Cardiac muscle cell (in vitro differentiated cells and primary cell): Measurements from ENCODE around the gene ACE. TPM values are rescaled to one million over a fixed set of nuclear protein-coding genes. Genes with fewer than 3 reads are reported as not detected.
A peak's percentile ranks its signal among the peaks of the same experiment; 100 is the strongest.

Experiments
- DNase-seq, 2 donors: peaks; one replicate each; pipeline versions ENCODE4 v3.0.0 to v3.0.0-alpha.2; 2010 to 2017; ENCODE audit warnings: low read depth in 1 of 2, low spot score in 1 of 2
- H3K27ac ChIP-seq: fragments of 200-600 bp; sonication (generic); 2 replicates; pipeline ENCODE4 v1.5.1; 2016
- H3K27me3 ChIP-seq: fragments of 200-600 bp; sonication (generic); 2 replicates; pipeline ENCODE4 v1.6.0; 2016; ENCODE audit warnings: control low read depth
- H3K36me3 ChIP-seq: fragments of 200-600 bp; sonication (generic); 2 replicates; pipeline ENCODE4 v1.5.1; 2016; ENCODE audit warnings: control low read depth
- H3K4me1 ChIP-seq: fragments of 200-600 bp; sonication (generic); 2 replicates; pipeline ENCODE4 v1.8.1; 2017; ENCODE audit warnings: low read depth, mild to moderate bottlenecking, mixed run types
- H3K4me3 ChIP-seq: fragments of 200-600 bp; sonication (generic); 2 replicates; pipeline ENCODE4 v1.5.1; 2016; ENCODE audit warnings: mild to moderate bottlenecking
- H3K9me3 ChIP-seq: fragments of 200-600 bp; sonication (generic); 2 replicates; pipeline ENCODE4 v1.5.1; 2017; ENCODE audit warnings: low read depth, mild to moderate bottlenecking, control low read depth
- polyA plus RNA-seq: library from polyadenylated mRNA; unstranded; fragments of >200 nt; fragmentation: Nextera tagmentation; extraction: Ambion mirVana; gene quantifications from 2 replicates; pipeline ENCODE4 v1.2.1, GENCODE V29; 2016
- total RNA-seq: library from RNA; depleted of rRNA; stranded (reverse); fragments of >200 nt; gene quantifications from 2 replicates; pipeline ENCODE4 v1.2.3, GENCODE V29; 2016
- TF ChIP-seq, protein P1 (sequence below): IDR thresholded peaks from 2 replicates; pipeline ENCODE4 v1.5.1; 2012; ENCODE audit warnings: low read depth, mild to moderate bottlenecking, low read length

Gene ACE
- total and polyA plus RNA-seq, 2 experiments from 2014 or later = 1.8 to 3.2 TPM

DNA sequence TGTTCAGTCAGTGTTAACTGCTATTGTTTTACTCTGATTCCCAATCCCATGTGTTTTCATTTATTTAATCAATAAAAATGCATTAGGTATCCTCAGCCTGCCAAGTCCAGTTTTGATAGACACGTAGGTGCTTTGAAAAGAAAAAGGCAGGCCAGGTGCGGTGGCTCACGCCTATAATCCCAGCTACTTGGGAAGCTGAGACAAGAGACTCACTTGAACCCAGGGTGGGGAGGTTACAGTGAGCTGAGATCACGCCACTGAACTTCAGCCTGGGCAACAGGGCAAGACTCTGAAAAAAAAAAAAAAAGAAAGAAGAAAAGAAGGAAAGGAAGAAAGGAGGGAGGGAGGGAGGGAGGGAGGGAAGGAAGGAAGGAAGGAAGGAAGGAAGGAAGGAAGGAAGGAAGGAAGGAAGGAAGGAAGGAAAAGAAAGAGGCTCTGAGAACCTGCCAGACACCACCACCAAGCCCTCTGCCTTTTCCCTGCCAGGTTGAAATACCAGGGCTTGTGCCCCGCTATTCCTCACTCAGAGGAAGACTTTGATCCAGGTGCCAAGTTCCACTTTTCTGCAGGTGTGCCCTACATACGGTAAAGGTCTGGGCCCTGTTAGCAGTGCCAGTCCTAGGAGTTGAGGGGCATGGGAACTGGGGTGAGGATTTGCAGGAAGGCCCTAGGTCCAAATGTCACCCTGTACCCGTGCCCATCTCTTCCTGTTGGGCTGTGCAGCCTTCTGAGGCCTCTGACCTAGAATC is 36.2 kb downstream of the ACE start:
- no peaks in the 10 kb centered on the region for H3K4me1 ChIP-seq
- TF ChIP-seq, protein P1, sequence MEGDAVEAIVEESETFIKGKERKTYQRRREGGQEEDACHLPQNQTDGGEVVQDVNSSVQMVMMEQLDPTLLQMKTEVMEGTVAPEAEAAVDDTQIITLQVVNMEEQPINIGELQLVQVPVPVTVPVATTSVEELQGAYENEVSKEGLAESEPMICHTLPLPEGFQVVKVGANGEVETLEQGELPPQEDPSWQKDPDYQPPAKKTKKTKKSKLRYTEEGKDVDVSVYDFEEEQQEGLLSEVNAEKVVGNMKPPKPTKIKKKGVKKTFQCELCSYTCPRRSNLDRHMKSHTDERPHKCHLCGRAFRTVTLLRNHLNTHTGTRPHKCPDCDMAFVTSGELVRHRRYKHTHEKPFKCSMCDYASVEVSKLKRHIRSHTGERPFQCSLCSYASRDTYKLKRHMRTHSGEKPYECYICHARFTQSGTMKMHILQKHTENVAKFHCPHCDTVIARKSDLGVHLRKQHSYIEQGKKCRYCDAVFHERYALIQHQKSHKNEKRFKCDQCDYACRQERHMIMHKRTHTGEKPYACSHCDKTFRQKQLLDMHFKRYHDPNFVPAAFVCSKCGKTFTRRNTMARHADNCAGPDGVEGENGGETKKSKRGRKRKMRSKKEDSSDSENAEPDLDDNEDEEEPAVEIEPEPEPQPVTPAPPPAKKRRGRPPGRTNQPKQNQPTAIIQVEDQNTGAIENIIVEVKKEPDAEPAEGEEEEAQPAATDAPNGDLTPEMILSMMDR = no peak

DNA sequence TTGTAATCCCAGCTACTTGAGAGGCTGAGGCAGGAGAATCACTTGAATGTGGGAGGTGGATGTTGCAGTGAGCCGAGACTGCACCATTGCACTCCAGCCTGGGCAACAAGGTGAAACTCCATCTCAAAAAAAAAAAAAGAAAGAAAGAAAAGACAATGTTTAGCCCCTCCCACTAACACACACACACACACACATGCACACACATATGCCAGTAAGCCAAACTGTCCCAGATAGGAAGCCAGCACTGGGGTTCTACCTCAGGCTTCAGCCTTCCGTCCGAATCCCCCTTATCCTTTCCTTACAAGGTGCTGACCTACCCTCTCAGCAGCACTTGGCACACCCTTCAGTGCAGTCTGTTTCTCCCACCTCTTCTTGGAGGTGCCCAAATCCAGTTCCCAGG is 37.6 kb downstream of the ACE start:
- no peak overlapping the region for H3K27ac ChIP-seq
- no peaks in the 10 kb centered on the region for H3K36me3 ChIP-seq
- no peaks in the 10 kb centered on the region for H3K9me3 ChIP-seq
- no peak overlapping the region for H3K4me3 ChIP-seq
- no peak for DNase-seq
- H3K4me1 ChIP-seq = no peaks in the 10 kb centered on the region
- TF ChIP-seq, protein P1 = no peak
- H3K27me3 ChIP-seq = no peaks in the 10 kb centered on the region

More for the DNA sequence above, 36.2 kb downstream of the ACE start:
- no peak for DNase-seq
- H3K27me3 ChIP-seq = no peaks in the 10 kb centered on the region
- H3K36me3 ChIP-seq = no peaks in the 10 kb centered on the region
- H3K9me3 ChIP-seq = no peaks in the 10 kb centered on the region
- H3K27ac ChIP-seq = no peak overlapping the region
- H3K4me3 ChIP-seq = no peak overlapping the region

DNA sequence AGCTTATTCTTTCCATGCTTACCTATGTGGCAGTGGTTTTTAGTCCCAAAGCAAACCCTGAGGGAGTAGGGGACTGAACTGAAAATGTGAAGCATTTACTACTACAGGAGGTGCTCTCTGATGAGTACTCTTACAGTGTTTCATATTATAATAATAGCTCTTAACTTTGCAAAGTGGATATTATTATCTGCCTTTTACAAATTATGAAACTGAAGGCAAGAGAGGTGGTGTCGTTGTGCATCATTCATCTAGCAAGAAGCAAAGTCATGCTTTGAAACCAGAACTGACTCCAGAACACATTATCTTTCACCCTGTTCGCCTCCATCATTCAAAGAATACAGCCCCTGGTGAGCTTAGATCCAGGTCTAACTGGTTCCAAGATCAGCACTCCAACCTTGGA is 38.1 kb downstream of the ACE start:
- H3K4me3 ChIP-seq = no peak overlapping the region
- no peak overlapping the region for H3K27ac ChIP-seq
- no peaks in the 10 kb centered on the region for H3K9me3 ChIP-seq
- DNase-seq = no peak
- no peaks in the 10 kb centered on the region for H3K36me3 ChIP-seq
- H3K4me1 ChIP-seq = no peaks in the 10 kb centered on the region
- H3K27me3 ChIP-seq = no peaks in the 10 kb centered on the region
- TF ChIP-seq, protein P1 = no peak

GRCh38 chr17:63515426-63515825 is 38.6 kb downstream of the ACE start:
- no peaks in the 10 kb centered on the region for H3K4me1 ChIP-seq
- no peaks in the 10 kb centered on the region for H3K27me3 ChIP-seq
- H3K4me3 ChIP-seq = no peak overlapping the region
- H3K27ac ChIP-seq = no peak overlapping the region
- no peaks in the 10 kb centered on the region for H3K36me3 ChIP-seq
- TF ChIP-seq, protein P1 = no peak
- no peaks in the 10 kb centered on the region for H3K9me3 ChIP-seq
- DNase-seq = no peak

GRCh38 chr17:63516910-63517824 is 40.3 kb downstream of the ACE start:
- TF ChIP-seq, protein P1 = no peak
- Histone ChIP-seq H3K27me3 (peaks cover 3% of the 10 kb centered on the region), H3K27ac (no peak overlapping the region), H3K36me3 (no peaks in the 10 kb centered on the region), H3K9me3 (no peaks in the 10 kb centered on the region), H3K4me3 (no peak overlapping the region), H3K4me1 (no peaks in the 10 kb centered on the region)
- DNase-seq = peak in 1 of 2 donors; percentile 29
